ENCODE results near the gene SPACA4. TPM values are rescaled to one million over a fixed set of nuclear protein-coding genes. Genes with fewer than 3 reads are reported as not detected.

SPACA4 gene
- total and polyA plus RNA-seq, 2 of the 4 experiments (the other 2 are of a cell fraction): not detected

GRCh38 chr19:48575931-48576622 lies 30.5 kb upstream of the SPACA4 start:
- in situ Hi-C loops (cut with MboI; ENCODE audit: low sequenced_read_pairs): no loop called here
- POLR2A ChIA-PET (ENCODE audit: unreplicated experiment): no interaction called here

More at GRCh38 chr19:48575931-48576622, 30.5 kb upstream of the SPACA4 start:
- ATAC-seq (ENCODE audit: low read depth) (no peak), DNase-seq (no peak)
- Histone ChIP-seq H3K9me3 (ENCODE audit: control insufficient read depth, insufficient read depth, low read length) (no peaks in the 10 kb centered on the region), H2BK120ac (ENCODE audit: low read depth, low read length) (no peak overlapping the region), H3K18ac (ENCODE audit: low read depth, low read length) (no peak overlapping the region), H3K79me1 (ENCODE audit: low read depth in 1 of 2, low read length in 2 of 2) (no peaks in the 10 kb centered on the region), H2AFZ (replicated peaks; ENCODE audit: low read length, poor library complexity) (peak overlapping the region; percentile 7), H3K9me1 (ENCODE audit: insufficient read depth, low read length) (no peaks in the 10 kb centered on the region), H2BK15ac (ENCODE audit: low read depth, low read length) (no peak overlapping the region), H2BK20ac (ENCODE audit: low read depth, low read length) (no peak overlapping the region), H3K4me1 (ENCODE audit: control insufficient read depth, insufficient read depth, low read length) (no peaks in the 10 kb centered on the region), H4K5ac (ENCODE audit: low read depth, low read length) (no peak overlapping the region), H3K36me3 (ENCODE audit: control insufficient read depth, insufficient read depth, low read length) (no peaks in the 10 kb centered on the region), H2AK9ac (replicated peaks; ENCODE audit: low read depth, low read length, poor library complexity) (no peak overlapping the region), H3K4ac (ENCODE audit: low read depth, low read length) (no peak overlapping the region), H3K4me3 (ENCODE audit: insufficient read depth, low read depth, low read length) (no peak overlapping the region), H3K23ac (ENCODE audit: low read depth, low read length) (no peak overlapping the region), H4K20me1 (ENCODE audit: insufficient read depth, low read length) (no peaks in the 10 kb centered on the region), H4K8ac (ENCODE audit: low read depth in 2 of 2, low read length in 2 of 2) (no peak overlapping the region), H3K14ac (replicated peaks; ENCODE audit: low read depth, low read length) (no peak overlapping the region), H3K27me3 (ENCODE audit: control insufficient read depth, insufficient read depth, low read length) (no peaks in the 10 kb centered on the region), H3K27ac (ENCODE audit: insufficient read depth, low read length) (no peak overlapping the region), H2AK5ac (ENCODE audit: low read depth, low read length) (no peak overlapping the region), H2BK5ac (ENCODE audit: low read depth, low read length, poor library complexity, severe bottlenecking) (no peak overlapping the region), H3K56ac (ENCODE audit: extremely low read depth, insufficient read depth, low read length) (no peak overlapping the region), H3K4me2 (ENCODE audit: low read depth, low read length) (no peak overlapping the region), H3K9ac (ENCODE audit: low read depth, low read length) (no peak overlapping the region), H4K91ac (ENCODE audit: insufficient read depth, low read depth, low read length) (no peak overlapping the region)
- dilution Hi-C loops (cut with HindIII; ENCODE audit: low sequenced_read_pairs, unreplicated experiment) (no loop called here), intact Hi-C loops (cut with micrococcal nuclease) (no loop called here)
- CTCF ChIA-PET: no interaction called here
- no TSS peak for BruUV-seq (replicated peaks)
- WGBS, 2 experiments (ENCODE audit: extremely low coverage in 2 of 2, insufficient read length in 1 of 2): 100% methylated on average over 1 of the region's 23 CpGs; no CpG with 5 or more reads in 1 of the 2 experiments
- no peak for TF ChIP-seq MAZ (IDR thresholded peaks at IDR 0.05; ENCODE audit: borderline replicate concordance, low read depth, low read length)
- no peak for TF ChIP-seq MXI1 (IDR thresholded peaks at IDR 0.05; ENCODE audit: borderline replicate concordance, low read depth, low read length)
- TF ChIP-seq POLR2A (IDR thresholded peaks at IDR 0.05; ENCODE audit: low read depth, low read length): no peak
- no peak for TF ChIP-seq RCOR1 (IDR thresholded peaks at IDR 0.05; ENCODE audit: insufficient replicate concordance, low read length)
- TF ChIP-seq MAFK (IDR thresholded peaks at IDR 0.05; ENCODE audit: low read depth, low read length): no peak
- no peak for TF ChIP-seq CEBPB (IDR thresholded peaks at IDR 0.05; ENCODE audit: low read depth, low read length)
- TF ChIP-seq RAD21 (IDR thresholded peaks at IDR 0.05; ENCODE audit: low read length): no peak
- TF ChIP-seq CTCF (conservative IDR thresholded peaks at IDR 0.05; ENCODE audit: low read depth, low read length): no peak
- TF ChIP-seq RFX5 (IDR thresholded peaks at IDR 0.05; ENCODE audit: low read depth, low read length): no peak
- no peak for TF ChIP-seq ELK1 (IDR thresholded peaks at IDR 0.05; ENCODE audit: borderline replicate concordance, low read depth, low read length)
- TF ChIP-seq FOS (IDR thresholded peaks at IDR 0.05; ENCODE audit: low read depth, low read length): no peak
- TF ChIP-seq CHD1 (IDR thresholded peaks at IDR 0.05; ENCODE audit: low read depth, low read length): no peak
- no peak for TF ChIP-seq NFE2L2 (IDR thresholded peaks at IDR 0.05; ENCODE audit: low read depth, low read length)
- no peak for TF ChIP-seq USF2 (IDR thresholded peaks at IDR 0.05; ENCODE audit: low read depth, low read length)
- no peak for TF ChIP-seq BHLHE40 (IDR thresholded peaks at IDR 0.05; ENCODE audit: low read depth, low read length)
- no peak for TF ChIP-seq SMC3 (IDR thresholded peaks at IDR 0.05; ENCODE audit: low read depth, low read length)
